Lung (tissue), 12 donors: ENCODE data around the gene IL36RN. TPM values are rescaled to one million over a fixed set of nuclear protein-coding genes. Genes with fewer than 3 reads are reported as not detected.

ENCODE experiments used
- ATAC-seq: fragments of 200-7000 bp; cut with Tn5 transposase; one replicate; pipeline ENCODE4 v1.9.1; 2020; ENCODE audit warnings: moderate number of reproducible peaks; ENCODE audit not compliant: insufficient read depth, low FRiP score
- DNase-seq, 3 donors: peaks; one replicate each; pipeline ENCODE4 v3.0.0-alpha.2; 2013 to 2017
- H3K27ac ChIP-seq, 2 donors: one replicate each; pipeline ENCODE4 v1.5.1; 2013; ENCODE audit warnings: mild to moderate bottlenecking in 2 of 2, moderate library complexity in 2 of 2, control low read depth in 1 of 2, inconsistent platforms in 1 of 2, low read depth in 1 of 2, low read length in 1 of 2
- H3K27me3 ChIP-seq, 3 donors: one replicate each; pipeline ENCODE4 v1.5.1; 2013; ENCODE audit warnings: low read length in 2 of 3; ENCODE audit not compliant: control insufficient read depth in 3 of 3, insufficient read depth in 3 of 3
- H3K36me3 ChIP-seq, 4 donors: one replicate each; pipeline ENCODE4 v1.5.1; 2013; ENCODE audit warnings: low read length in 4 of 4, mild to moderate bottlenecking in 1 of 4, moderate library complexity in 1 of 4; ENCODE audit not compliant: control insufficient read depth in 4 of 4, insufficient read depth in 4 of 4
- H3K4me1 ChIP-seq, 5 donors: one replicate each; pipeline ENCODE4 v1.5.1; 2013; ENCODE audit warnings: low read length in 5 of 5, mild to moderate bottlenecking in 2 of 5, moderate library complexity in 1 of 5; ENCODE audit not compliant: control insufficient read depth in 5 of 5, insufficient read depth in 5 of 5
- H3K4me3 ChIP-seq: one replicate; pipeline ENCODE4 v1.5.1; 2013; ENCODE audit warnings: mild to moderate bottlenecking, control low read depth, moderate library complexity
- H3K9ac ChIP-seq, 2 donors: one replicate each; pipeline ENCODE4 v1.5.1; 2013; ENCODE audit warnings: low read length in 2 of 2, control low read depth in 1 of 2; ENCODE audit not compliant: insufficient read depth in 1 of 2
- H3K9me3 ChIP-seq, 4 donors: one replicate each; pipeline ENCODE4 v1.5.1; 2013; ENCODE audit warnings: low read length in 3 of 4, mild to moderate bottlenecking in 1 of 4, moderate library complexity in 1 of 4; ENCODE audit not compliant: control insufficient read depth in 4 of 4, insufficient read depth in 3 of 4
- CTCF ChIP-seq: IDR thresholded peaks from 2 replicates; pipeline ENCODE4 v1.5.1; 2012; ENCODE audit warnings: mild to moderate bottlenecking; ENCODE audit errors: control extremely low read depth, extremely low read depth
- WGBS, 2 donors: extraction: QIAGEN DNeasy Blood & Tissue Kit; methylation state at CpG; one replicate each; pipeline ENCODE4 v1.1.7; 2013; 5-methylcytosine and 5-hydroxymethylcytosine counted together
- polyA plus RNA-seq, 2 donors: library from polyadenylated mRNA; stranded (reverse); fragments of 200-250 nt; gene quantifications; one replicate each; pipeline ENCODE4 v1.2.1, GENCODE V29; 2013
- total RNA-seq, 2 donors: library from RNA; depleted of rRNA in 1 of 2; stranded (reverse); fragments of >200 nt in 1 of 2; gene quantifications; one replicate each; pipeline ENCODE4 v1.2.1, GENCODE V29; 2014 to 2021
- donor health status: control.
- donor health status: control.
- donor health status: Bipolar disorder and iron deficiency.
- donor health status: healthy.
- donor health status: DM: yes; HTN: yes; CAD: no.

The IL36RN gene
- total and polyA plus RNA-seq, 4 donors: 0.01 to 0.09 TPM; not detected in 2

- no peak for TF ChIP-seq CTCF
- 79 to 100% methylated on average over 1 of the region's 1 CpG for WGBS, 2 donors
- Histone ChIP-seq H3K9me3 (peaks cover 0 to 4% (median 0%) of the 10 kb centered on the region in 4 donors), H3K4me3 (no peak overlapping the region), H3K27me3 (peaks cover 0 to 4% (median 0%) of the 10 kb centered on the region in 3 donors), H3K4me1 (peaks cover 0 to 9% (median 0%) of the 10 kb centered on the region in 5 donors), H3K36me3 (no peaks in the 10 kb centered on the region), H3K27ac (no peak overlapping the region), H3K9ac (no peak overlapping the region)
- DNase-seq (no peak), ATAC-seq (no peak)
These were observed 1.8 kb downstream of the IL36RN start for GRCh38 chr2:113060796-113061195.

- Histone ChIP-seq H3K4me1 (peaks cover 0 to 9% (median 0%) of the 10 kb centered on the region in 5 donors), H3K27me3 (peaks cover 0 to 4% (median 0%) of the 10 kb centered on the region in 3 donors), H3K4me3 (no peak overlapping the region), H3K36me3 (no peaks in the 10 kb centered on the region), H3K27ac (no peak overlapping the region), H3K9me3 (peaks cover 0 to 1% (median 0%) of the 10 kb centered on the region in 4 donors), H3K9ac (no peak overlapping the region)
- no peak for ATAC-seq
- no peak for DNase-seq
- TF ChIP-seq CTCF: no peak
- 73 to 83% methylated on average over 2 of the region's 2 CpGs for WGBS, 2 donors
These were observed 2.2 kb downstream of the IL36RN start for GRCh38 chr2:113061241-113061640.

- 92 to 96% methylated on average over 18 of the region's 18 CpGs for whole genome bisulfite sequencing, 2 donors
- Histone ChIP-seq H3K9ac (no peak overlapping the region), H3K9me3 (peaks cover 0 to 1% (median 0%) of the 10 kb centered on the region in 4 donors), H3K36me3 (no peaks in the 10 kb centered on the region), H3K4me3 (no peak overlapping the region), H3K4me1 (peaks cover 0 to 9% (median 0%) of the 10 kb centered on the region in 5 donors), H3K27me3 (peaks cover 0 to 4% (median 0%) of the 10 kb centered on the region in 3 donors), H3K27ac (no peak overlapping the region)
- no peak for TF ChIP-seq CTCF
- ATAC-seq: no peak
- no peak for DNase-seq
These were observed 3.1 kb downstream of the IL36RN start for GRCh38 chr2:113061896-113062770.
